HG02885 (cell line): ENCODE results near the gene SLC6A5.
"Not testable (repeated sequence)": the region's sequence is repeated elsewhere in the genome, so short reads cannot be mapped to it uniquely, and the experiment has no call there.

ENCODE experiments used
- ATAC-seq: cut with Tn5 transposase; IDR thresholded peaks from one replicate; pipeline ENCODE4 v1.9.1; 2021; ENCODE audit warnings: mild to moderate bottlenecking; ENCODE audit not compliant: unreplicated experiment, poor library complexity

Gene SLC6A5

GRCh38 chr11:20599221-20600019 is at the start of gene SLC6A5:
Gene SLC6A5 (plus strand): TSS chr11:20599608. CDS start chr11:20599673, 65 bp downstream.
- ATAC-seq = no peak

DNA sequence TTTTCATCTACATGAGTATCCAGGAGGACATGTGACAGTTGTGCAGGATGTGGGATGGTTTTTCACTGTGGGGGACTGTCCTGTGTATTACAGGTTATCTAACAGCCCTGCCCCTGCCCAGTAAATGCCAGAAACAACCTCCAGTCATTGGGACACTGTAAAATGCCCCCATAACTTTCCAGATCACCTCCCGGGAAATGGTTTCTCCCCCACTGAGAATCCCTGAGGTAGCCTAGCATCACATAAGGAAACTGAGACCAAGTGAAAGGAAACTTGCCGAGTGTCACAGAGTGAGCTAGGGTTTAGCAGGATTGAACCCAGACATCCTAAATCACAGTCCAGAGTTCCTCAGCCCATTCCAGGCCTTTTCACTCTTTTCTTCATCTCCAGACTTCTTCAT is 48.3 kb upstream of the SLC6A5 start:
- ATAC-seq = no peak

DNA sequence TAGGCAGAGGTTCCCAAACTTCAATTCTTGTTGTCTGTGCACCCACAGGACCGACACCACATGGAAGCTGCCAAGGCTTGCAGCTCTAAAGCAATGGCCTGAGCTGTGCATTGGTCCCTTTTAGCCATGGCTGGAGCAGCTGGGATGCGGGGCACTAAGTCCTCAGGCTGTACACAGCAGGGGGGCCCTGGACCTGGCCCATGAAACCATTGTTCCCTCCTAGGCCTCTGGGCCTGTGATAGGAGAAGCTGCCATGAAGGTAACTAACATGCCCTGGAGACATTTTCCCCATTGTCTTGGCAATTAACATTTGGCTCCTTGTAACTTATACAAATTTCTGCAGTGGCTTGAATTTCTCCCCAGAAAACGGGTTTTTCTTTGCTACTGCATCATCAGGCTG is 43.6 kb upstream of the SLC6A5 start:
- ATAC-seq = no peak

DNA sequence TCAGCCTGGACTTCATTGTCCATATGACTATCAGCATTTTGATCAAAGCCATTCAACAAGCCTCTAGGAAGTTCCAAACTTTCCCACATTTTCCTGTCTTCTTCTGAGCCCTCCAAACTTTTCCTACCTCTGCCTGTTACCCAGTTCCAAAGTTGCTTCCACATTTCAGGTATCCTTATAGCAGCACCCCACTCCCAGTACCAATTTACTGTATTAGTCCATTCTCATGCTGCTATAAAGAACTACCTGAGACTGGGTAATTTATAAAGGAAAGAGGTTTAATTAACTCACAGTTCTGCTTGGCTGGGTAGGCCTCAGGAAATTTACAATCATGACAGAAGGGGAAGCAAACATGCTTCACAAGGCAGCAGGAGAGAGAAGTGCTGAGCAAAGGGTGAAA is 43.0 kb upstream of the SLC6A5 start:
- ATAC-seq = not testable (repeated sequence)

DNA sequence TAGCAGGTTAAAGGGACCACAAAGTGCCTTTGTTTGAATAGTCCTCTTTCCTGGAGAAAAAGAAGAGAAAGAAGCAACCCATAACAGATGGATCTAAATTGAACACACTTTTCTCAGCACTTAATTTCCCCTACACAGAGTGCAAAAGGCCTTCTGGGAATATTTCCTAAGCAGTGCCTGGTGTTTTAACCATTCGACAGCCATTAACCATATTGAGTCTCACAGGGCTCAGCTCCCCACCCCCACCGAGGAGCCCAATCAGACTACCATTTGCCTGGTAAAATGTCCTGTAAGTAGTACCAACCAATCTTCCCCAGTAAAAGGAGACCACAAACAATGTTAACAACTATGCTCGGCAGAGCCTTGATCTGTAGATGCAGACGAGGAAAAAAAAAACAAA is 40.7 kb upstream of the SLC6A5 start:
- no peak for ATAC-seq

- ATAC-seq = no peak
These were observed 39.7 kb upstream of the SLC6A5 start for GRCh38 chr11:20559523-20560300.

GRCh38 chr11:20561915-20562314 is 37.5 kb upstream of the SLC6A5 start:
- no peak for ATAC-seq

DNA sequence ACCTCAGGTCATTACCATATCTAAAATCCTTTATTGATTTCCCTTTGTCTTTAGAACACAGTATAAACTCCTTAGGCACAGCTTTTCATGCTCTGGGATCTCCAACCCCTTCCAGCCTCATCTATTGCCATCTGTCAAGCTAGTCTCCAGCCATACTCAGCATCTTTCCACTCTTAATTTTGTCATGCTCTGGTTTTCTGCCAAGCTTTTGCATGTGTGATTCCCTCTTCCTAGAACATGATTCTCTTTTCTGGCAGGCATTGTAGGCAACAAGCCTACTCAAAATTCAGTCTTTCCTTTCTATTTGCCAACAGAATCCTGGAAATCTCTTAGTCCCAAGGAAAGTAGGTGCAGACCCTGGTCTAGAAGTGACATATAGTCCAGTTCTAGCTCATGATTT is 35.5 kb upstream of the SLC6A5 start:
- no peak for ATAC-seq

DNA sequence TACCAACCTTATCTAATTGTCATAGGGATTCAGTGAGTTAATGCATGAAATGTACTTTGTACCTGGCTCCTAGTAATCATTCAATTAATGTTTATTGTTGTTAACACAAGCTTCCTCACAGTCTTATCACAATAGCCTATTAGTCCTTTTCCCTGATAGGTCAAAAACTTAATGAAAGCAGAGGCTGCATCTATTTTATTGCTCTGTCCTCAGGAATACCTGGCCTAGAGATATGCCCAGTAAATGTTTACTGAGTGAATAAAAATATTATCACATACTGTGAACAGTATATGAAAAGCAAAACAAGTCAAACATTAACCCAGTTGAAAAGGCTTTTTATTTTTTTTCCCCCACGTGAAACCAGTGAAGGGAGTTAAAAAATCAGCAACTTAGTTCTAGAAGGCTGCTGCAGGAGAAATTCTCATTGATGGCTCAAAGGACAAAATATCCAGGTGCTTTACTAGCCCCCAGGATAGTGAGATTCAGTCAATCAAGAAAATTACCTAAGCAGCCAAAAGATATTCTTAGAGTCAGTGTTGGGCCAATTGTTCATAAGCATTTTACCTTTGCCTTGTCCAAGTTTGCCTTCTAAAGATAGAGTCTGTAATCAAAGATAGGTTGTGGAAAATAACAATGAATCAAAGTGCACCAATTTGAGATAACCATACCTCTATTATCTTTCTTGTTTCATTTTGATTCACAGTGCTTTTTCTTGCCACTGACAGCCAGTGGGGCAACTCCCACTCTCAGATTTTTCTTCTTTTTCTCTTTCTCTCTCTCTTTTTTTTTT is 34.4 kb upstream of the SLC6A5 start:
- ATAC-seq = no peak

- ATAC-seq = not testable (repeated sequence)
These were observed 33.3 kb upstream of the SLC6A5 start for GRCh38 chr11:20566115-20566514.

- ATAC-seq = no peak
These were observed 32.6 kb upstream of the SLC6A5 start for GRCh38 chr11:20566591-20567434.

DNA sequence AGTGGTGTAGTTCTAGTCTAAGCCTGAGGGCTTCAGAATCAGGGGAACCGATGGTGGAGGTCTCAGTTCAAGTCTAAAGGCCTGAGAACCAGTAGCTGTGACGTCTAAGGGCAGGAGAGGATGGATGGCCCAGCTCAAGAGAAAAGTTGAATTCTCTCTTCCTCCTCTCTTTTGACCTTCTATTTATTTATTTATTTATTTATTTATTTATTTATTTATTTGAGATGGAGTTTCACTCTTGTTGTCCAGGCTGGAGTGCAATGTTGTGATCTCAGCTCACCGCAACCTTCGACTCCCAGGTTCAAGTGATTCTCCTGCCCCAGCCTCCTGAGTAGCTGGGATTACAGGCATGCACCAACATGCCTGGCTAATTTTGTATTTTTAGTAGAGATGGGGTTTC is 19.7 kb upstream of the SLC6A5 start:
- not testable (repeated sequence) for ATAC-seq

DNA sequence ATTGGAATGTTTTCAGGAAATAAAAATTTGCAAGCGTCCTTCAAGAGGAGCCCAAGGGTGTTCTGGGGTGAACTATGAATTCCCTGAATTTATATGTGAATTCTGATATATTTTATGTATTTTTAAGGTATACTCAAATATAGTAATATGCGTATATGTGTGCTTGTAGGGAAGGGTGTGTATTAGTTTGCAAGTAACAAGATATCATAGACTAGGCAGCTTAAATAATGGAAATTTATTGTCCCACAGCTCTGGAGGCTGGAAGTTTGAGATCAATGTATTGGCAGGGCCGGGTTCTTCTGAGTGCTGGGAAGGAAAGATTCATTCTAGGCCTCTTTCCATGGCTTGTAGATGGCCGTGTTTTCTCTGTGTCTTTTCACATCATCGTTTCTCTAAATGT is 16.2 kb upstream of the SLC6A5 start:
- no peak for ATAC-seq

DNA sequence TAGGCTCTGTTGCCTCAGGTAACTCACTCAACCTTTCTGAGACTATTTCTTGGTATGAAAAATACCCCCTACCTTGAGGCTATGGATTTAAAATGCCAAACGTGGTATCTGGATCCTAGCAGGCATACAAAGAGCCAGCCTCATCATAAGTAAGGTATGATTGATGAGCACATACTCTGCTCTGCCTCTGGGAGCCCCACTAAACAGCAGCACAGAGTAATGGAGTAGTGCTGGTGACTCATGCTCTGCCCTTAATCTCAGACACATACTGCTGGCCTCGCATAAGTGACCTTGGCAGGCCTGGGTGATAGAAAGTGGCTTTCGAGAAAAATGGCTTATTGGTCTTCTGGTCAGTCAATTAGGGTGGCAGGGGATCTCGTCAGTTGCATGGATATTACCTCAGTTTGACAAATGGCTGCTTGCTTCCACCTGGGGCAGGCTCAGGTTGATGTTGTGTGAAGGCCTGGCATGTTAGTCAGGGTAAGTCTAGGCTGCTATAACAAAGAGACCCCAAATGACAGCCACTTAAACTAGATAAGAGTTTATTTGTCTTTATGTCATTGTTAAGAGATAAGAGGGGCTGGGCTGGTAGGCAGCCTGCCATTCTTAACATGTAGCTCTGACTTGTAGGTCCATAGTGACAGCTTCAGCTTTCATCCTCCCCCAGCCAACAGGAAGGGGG is 15.2 kb upstream of the SLC6A5 start:
- ATAC-seq = no peak

DNA sequence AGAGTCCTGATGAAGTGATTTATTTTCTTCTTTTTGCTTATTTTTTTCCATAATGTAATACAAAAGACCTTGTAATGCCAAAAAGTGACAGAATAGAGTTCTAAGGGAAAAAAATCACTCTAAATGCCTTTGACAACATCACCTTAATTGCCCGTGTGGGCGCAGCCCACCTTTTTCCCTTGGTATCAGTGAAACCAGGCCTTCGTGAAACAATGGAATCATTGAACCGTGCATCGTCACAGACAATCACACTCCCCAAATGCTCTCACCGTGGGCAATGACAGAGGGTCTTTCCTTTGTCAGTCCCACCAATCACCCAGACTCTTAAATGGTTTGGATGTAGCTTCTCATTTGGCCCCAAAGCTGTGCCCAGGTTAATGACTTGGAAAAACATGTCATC is 9.6 kb upstream of the SLC6A5 start:
- ATAC-seq = no peak

- ATAC-seq = no peak
These were observed 9.0 kb upstream of the SLC6A5 start for GRCh38 chr11:20590381-20590780.

GRCh38 chr11:20592741-20593140 is 6.7 kb upstream of the SLC6A5 start:
- no peak for ATAC-seq

DNA sequence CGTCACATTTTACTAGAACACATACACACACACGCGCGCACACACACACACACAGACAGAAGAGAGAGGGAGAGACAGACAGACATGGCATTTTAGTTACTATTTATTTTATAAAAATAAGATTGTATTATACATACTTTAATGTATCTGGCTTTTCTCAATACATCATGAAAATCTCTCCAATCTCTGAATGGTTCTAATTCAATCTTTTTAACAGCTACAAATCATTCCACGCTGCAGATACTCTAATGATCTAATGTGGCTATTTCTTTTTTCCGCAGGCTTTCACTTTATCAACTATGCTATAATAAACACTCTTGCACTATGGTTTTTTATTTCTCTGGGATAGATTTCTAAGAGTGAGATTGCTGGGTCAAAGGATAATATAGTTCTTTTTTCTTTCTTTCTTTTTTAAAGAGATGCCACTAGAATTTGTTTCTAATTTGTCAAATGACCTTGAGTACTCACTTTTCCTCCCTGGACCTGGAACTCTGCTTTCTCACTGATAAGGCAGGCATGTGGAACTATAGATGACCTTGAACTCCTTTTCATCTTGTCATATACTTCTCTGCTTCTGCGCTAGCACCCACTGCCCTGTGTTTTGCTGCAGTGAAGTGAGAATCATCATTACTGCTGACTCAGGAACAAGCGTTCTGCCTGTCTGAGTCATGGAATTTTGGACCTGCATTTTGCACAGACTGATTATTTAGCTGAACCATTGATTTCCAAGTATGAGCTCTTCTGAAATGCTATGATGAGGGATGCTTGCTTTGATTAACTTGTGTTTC is 4.9 kb upstream of the SLC6A5 start:
- no peak for ATAC-seq

DNA sequence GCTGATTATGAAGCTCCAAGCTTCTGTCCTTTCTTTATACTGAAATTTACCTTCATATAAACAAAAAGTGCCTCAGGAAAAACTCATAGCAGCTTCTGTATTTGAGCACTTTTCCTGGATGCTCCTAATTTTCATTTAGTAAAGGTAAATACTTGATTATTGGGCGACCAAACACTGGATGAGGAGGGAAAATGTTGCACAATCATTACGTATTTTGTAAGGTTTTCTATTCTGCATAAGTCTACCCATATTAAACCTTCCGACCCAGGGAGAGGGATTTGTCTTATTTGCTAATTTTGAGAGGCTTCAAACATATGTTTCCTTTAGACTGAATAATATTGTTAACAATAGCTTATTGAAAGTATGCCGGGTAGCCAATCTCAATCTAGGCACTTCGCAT is 4.3 kb upstream of the SLC6A5 start:
- no peak for ATAC-seq
